ENCODE results near the gene ARHGEF28. TPM values are rescaled to one million over a fixed set of nuclear protein-coding genes. Genes with fewer than 3 reads are reported as not detected.

The ARHGEF28 gene
- total and polyA plus RNA-seq, 10 of the 15 experiments (the other 5 are each of a cell fraction or from before 2014, with no cell fraction given), result 0.10 to 0.72 (median 0.22) TPM; not detected in 2

DNA sequence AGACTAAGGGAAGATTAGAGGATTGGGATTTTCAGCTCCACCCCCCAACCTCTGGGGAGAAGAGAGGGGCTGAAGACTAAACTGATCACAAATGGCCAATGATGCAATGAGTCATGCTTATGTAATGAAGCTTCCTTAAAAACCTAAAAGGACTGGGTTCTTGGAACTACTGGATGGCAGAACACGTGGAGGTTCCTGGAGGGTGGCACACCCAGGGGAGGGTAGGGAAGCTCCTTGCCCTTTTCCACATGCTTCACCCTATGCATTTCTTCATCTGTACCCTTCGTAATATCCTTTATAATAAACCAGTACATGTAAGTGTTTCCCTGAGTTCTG lies 48.6 kb downstream of the ARHGEF28 start (continued):
- TF ChIP-seq, protein P1, sequence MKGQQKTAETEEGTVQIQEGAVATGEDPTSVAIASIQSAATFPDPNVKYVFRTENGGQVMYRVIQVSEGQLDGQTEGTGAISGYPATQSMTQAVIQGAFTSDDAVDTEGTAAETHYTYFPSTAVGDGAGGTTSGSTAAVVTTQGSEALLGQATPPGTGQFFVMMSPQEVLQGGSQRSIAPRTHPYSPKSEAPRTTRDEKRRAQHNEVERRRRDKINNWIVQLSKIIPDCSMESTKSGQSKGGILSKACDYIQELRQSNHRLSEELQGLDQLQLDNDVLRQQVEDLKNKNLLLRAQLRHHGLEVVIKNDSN (IDR thresholded peaks at IDR 0.05; ENCODE audit: borderline replicate concordance, extremely low read length, insufficient read depth, low read depth, low read length), result no peak
- TF ChIP-seq HCFC1 (IDR thresholded peaks at IDR 0.05; ENCODE audit: low read length), result no peak
- TF ChIP-seq RFX5 (IDR thresholded peaks at IDR 0.05; ENCODE audit: low read depth, low read length), result no peak
- TF ChIP-seq BACH1 (IDR thresholded peaks at IDR 0.05; ENCODE audit: borderline replicate concordance), result no peak
- TF ChIP-seq MYC (IDR thresholded peaks at IDR 0.05; ENCODE audit: insufficient read depth, insufficient read length, insufficient replicate concordance, low read length, severe bottlenecking), result no peak

GRCh38 chr5:73678322-73678740 lies 52.3 kb downstream of the ARHGEF28 start:
- CTCF ChIA-PET, result interaction anchor here (1.0 to 2.7 kb wide), 10 partner anchors 9 to 114 kb away, joined by 3 to 22 read pairs (median 6); no protein-coding TSS in a partner anchor
- Histone ChIP-seq H3K4me1 (ENCODE audit: control insufficient read depth, insufficient read depth, low read length) (peaks cover 15% of the 10 kb centered on the region), H3K27me3 (replicated peaks in 1 of 2; ENCODE audit: control insufficient read depth in 2 of 2, insufficient read depth in 2 of 2, low read length in 1 of 2) (no peaks in the 10 kb centered on the region), H3K9me3 (replicated peaks; ENCODE audit: control insufficient read depth, insufficient read depth, low read length) (no peaks in the 10 kb centered on the region), H4K20me1 (ENCODE audit: control insufficient read depth, insufficient read depth) (no peaks in the 10 kb centered on the region), H2AFZ (ENCODE audit: control insufficient read depth, low read depth, low read length) (no peak overlapping the region), H3K79me2 (ENCODE audit: control insufficient read depth, insufficient read depth, low read length) (no peaks in the 10 kb centered on the region), H3K4me2 (ENCODE audit: control insufficient read depth, insufficient read depth) (no peak overlapping the region), H3K36me3 (ENCODE audit: control insufficient read depth in 2 of 2, insufficient read depth in 2 of 2, low read length in 1 of 2) (no peaks in the 10 kb centered on the region), H3K9ac (ENCODE audit: control insufficient read depth, insufficient read depth, low read length) (no peak overlapping the region), H3K27ac (ENCODE audit: control insufficient read depth, insufficient read depth) (no peak overlapping the region), H3K4me3 (no peak overlapping the region)
- SMC1A ChIA-PET (ENCODE audit: uncharacterized antibody, unreplicated experiment), result interaction anchor here (0.7 to 10.7 kb wide), 11 partner anchors 13 to 112 kb away, joined by 3 to 114 read pairs (median 6); no protein-coding TSS in a partner anchor
- TF ChIP-seq NR2F1 (conservative IDR thresholded peaks at IDR 0.05) (peak; percentile 38; the same call in 1 of the 2 replicates), BHLHE40 (IDR thresholded peaks at IDR 0.05; ENCODE audit: borderline replicate concordance in 1 of 2, low read depth in 2 of 2, low read length in 1 of 2) (peak in 1 of 2 experiments; percentile 65; a peak in 1 of 4 replicates), NR2C1 (IDR thresholded peaks at IDR 0.05) (peak; percentile 59; the same call in 1 of the 2 replicates), DPF2 (IDR thresholded peaks at IDR 0.05) (no peak)
- TF ChIP-seq, protein P2, sequence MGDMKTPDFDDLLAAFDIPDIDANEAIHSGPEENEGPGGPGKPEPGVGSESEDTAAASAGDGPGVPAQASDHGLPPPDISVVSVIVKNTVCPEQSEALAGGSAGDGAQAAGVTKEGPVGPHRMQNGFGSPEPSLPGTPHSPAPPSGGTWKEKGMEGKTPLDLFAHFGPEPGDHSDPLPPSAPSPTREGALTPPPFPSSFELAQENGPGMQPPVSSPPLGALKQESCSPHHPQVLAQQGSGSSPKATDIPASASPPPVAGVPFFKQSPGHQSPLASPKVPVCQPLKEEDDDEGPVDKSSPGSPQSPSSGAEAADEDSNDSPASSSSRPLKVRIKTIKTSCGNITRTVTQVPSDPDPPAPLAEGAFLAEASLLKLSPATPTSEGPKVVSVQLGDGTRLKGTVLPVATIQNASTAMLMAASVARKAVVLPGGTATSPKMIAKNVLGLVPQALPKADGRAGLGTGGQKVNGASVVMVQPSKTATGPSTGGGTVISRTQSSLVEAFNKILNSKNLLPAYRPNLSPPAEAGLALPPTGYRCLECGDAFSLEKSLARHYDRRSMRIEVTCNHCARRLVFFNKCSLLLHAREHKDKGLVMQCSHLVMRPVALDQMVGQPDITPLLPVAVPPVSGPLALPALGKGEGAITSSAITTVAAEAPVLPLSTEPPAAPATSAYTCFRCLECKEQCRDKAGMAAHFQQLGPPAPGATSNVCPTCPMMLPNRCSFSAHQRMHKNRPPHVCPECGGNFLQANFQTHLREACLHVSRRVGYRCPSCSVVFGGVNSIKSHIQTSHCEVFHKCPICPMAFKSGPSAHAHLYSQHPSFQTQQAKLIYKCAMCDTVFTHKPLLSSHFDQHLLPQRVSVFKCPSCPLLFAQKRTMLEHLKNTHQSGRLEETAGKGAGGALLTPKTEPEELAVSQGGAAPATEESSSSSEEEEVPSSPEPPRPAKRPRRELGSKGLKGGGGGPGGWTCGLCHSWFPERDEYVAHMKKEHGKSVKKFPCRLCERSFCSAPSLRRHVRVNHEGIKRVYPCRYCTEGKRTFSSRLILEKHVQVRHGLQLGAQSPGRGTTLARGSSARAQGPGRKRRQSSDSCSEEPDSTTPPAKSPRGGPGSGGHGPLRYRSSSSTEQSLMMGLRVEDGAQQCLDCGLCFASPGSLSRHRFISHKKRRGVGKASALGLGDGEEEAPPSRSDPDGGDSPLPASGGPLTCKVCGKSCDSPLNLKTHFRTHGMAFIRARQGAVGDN (IDR thresholded peaks at IDR 0.05), result peak; percentile 66; the same call in 1 of the 2 replicates
- TF ChIP-seq, protein P3, sequence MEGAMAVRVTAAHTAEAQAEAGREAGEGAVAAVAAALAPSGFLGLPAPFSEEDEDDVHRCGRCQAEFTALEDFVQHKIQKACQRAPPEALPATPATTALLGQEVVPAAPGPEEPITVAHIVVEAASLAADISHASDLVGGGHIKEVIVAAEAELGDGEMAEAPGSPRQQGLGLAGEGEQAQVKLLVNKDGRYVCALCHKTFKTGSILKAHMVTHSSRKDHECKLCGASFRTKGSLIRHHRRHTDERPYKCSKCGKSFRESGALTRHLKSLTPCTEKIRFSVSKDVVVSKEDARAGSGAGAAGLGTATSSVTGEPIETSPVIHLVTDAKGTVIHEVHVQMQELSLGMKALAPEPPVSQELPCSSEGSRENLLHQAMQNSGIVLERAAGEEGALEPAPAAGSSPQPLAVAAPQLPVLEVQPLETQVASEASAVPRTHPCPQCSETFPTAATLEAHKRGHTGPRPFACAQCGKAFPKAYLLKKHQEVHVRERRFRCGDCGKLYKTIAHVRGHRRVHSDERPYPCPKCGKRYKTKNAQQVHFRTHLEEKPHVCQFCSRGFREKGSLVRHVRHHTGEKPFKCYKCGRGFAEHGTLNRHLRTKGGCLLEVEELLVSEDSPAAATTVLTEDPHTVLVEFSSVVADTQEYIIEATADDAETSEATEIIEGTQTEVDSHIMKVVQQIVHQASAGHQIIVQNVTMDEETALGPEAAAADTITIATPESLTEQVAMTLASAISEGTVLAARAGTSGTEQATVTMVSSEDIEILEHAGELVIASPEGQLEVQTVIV (IDR thresholded peaks at IDR 0.05; ENCODE audit: borderline replicate concordance, partially characterized antibody), result no peak
- in situ Hi-C loops (cut with MboI), result no loop called here
- 82% methylated on average over 4 of the region's 4 CpGs for WGBS (ENCODE audit: insufficient coverage, insufficient replicate concordance, low lambda C conversion rate, missing lambda C conversion rate)
- RAD21 ChIA-PET (ENCODE audit: unreplicated experiment), result interaction anchor here (0.8 to 5.1 kb wide), 10 partner anchors 9 to 101 kb away, joined by 3 to 30 read pairs (median 8); no protein-coding TSS in a partner anchor
- FAIRE-seq (no peak), DNase-seq (ENCODE audit: low read depth, low spot score) (no peak), ATAC-seq (peak; percentile 61)
- POLR2A ChIA-PET, result interaction anchor here (0.6 to 4.1 kb wide), 7 partner anchors 11 to 812 kb away, joined by 3 to 22 read pairs (median 4); no protein-coding TSS in a partner anchor
- intact Hi-C loops (cut with micrococcal nuclease; ENCODE audit: unreplicated experiment), result no loop called here
- BruUV-seq (replicated peaks), result no TSS peak

Measured in GM12878 (cell line).